ENCODE measurements around the gene COQ8A.

The COQ8A gene

GRCh38 chr1:226903819-226904716 lies 36.0 kb upstream of the COQ8A start:
- H3K27me3 ChIP-seq (ENCODE audit: low read depth, low read length) = no peaks in the 10 kb centered on the region
- H3K9me3 ChIP-seq (ENCODE audit: control insufficient read depth in 1 of 2, low read length in 2 of 2) = no peaks in the 10 kb centered on the region
- no peaks in the 10 kb centered on the region for H3K4me1 ChIP-seq (ENCODE audit: control insufficient read depth in 1 of 2, insufficient read depth in 2 of 2, low read length in 2 of 2)
- H3K4me3 ChIP-seq (ENCODE audit: low read depth in 1 of 2, low read length in 2 of 2) = no peak overlapping the region
- H3K27ac ChIP-seq (ENCODE audit: low read length) = no peak overlapping the region
- peaks cover 8 to 19% of the 10 kb centered on the region in 2 donors for H3K36me3 ChIP-seq (ENCODE audit: control insufficient read depth in 1 of 2, insufficient read depth in 2 of 2, low read length in 2 of 2)

- Histone ChIP-seq H3K36me3 (ENCODE audit: control insufficient read depth in 1 of 2, insufficient read depth in 2 of 2, low read length in 2 of 2) (peaks cover 2 to 12% of the 10 kb centered on the region in 2 donors), H3K27ac (ENCODE audit: low read length) (no peak overlapping the region), H3K4me1 (ENCODE audit: control insufficient read depth in 1 of 2, insufficient read depth in 2 of 2, low read length in 2 of 2) (no peaks in the 10 kb centered on the region), H3K4me3 (ENCODE audit: low read depth in 1 of 2, low read length in 2 of 2) (no peak overlapping the region), H3K27me3 (ENCODE audit: low read depth, low read length) (no peaks in the 10 kb centered on the region), H3K9me3 (ENCODE audit: control insufficient read depth in 1 of 2, low read length in 2 of 2) (no peaks in the 10 kb centered on the region)
Observed at GRCh38 chr1:226904772-226905171, 35.3 kb upstream of the COQ8A start.

- Histone ChIP-seq H3K4me1 (ENCODE audit: control insufficient read depth in 1 of 2, insufficient read depth in 2 of 2, low read length in 2 of 2) (no peaks in the 10 kb centered on the region), H3K36me3 (ENCODE audit: control insufficient read depth in 1 of 2, insufficient read depth in 2 of 2, low read length in 2 of 2) (peaks cover 0 to 6% of the 10 kb centered on the region in 2 donors), H3K27me3 (ENCODE audit: low read depth, low read length) (no peaks in the 10 kb centered on the region), H3K4me3 (ENCODE audit: low read depth in 1 of 2, low read length in 2 of 2) (no peak overlapping the region), H3K9me3 (ENCODE audit: control insufficient read depth in 1 of 2, low read length in 2 of 2) (no peaks in the 10 kb centered on the region), H3K27ac (ENCODE audit: low read length) (no peak overlapping the region)
Observed at GRCh38 chr1:226908419-226908818, 31.7 kb upstream of the COQ8A start.

GRCh38 chr1:226908913-226909312 lies 31.2 kb upstream of the COQ8A start:
- peaks cover 0 to 6% of the 10 kb centered on the region in 2 donors for H3K36me3 ChIP-seq (ENCODE audit: control insufficient read depth in 1 of 2, insufficient read depth in 2 of 2, low read length in 2 of 2)
- H3K4me1 ChIP-seq (ENCODE audit: control insufficient read depth in 1 of 2, insufficient read depth in 2 of 2, low read length in 2 of 2) = no peaks in the 10 kb centered on the region

GRCh38 chr1:226912587-226913176 lies 27.4 kb upstream of the COQ8A start:
- no peaks in the 10 kb centered on the region for H3K9me3 ChIP-seq (ENCODE audit: control insufficient read depth in 1 of 2, low read length in 2 of 2)
- no peak overlapping the region for H3K27ac ChIP-seq (ENCODE audit: low read length)
- H3K4me3 ChIP-seq (ENCODE audit: low read depth in 1 of 2, low read length in 2 of 2) = no peak overlapping the region
- H3K36me3 ChIP-seq (ENCODE audit: control insufficient read depth in 1 of 2, insufficient read depth in 2 of 2, low read length in 2 of 2) = peaks cover 0 to 6% of the 10 kb centered on the region in 2 donors
- H3K4me1 ChIP-seq (ENCODE audit: control insufficient read depth in 1 of 2, insufficient read depth in 2 of 2, low read length in 2 of 2) = no peaks in the 10 kb centered on the region
- no peaks in the 10 kb centered on the region for H3K27me3 ChIP-seq (ENCODE audit: low read depth, low read length)

More at GRCh38 chr1:226908913-226909312, 31.2 kb upstream of the COQ8A start:
- Histone ChIP-seq H3K9me3 (ENCODE audit: control insufficient read depth in 1 of 2, low read length in 2 of 2) (no peaks in the 10 kb centered on the region), H3K27ac (ENCODE audit: low read length) (no peak overlapping the region), H3K27me3 (ENCODE audit: low read depth, low read length) (no peaks in the 10 kb centered on the region), H3K4me3 (ENCODE audit: low read depth in 1 of 2, low read length in 2 of 2) (no peak overlapping the region)

- Histone ChIP-seq H3K4me1 (ENCODE audit: control insufficient read depth in 1 of 2, insufficient read depth in 2 of 2, low read length in 2 of 2) (no peaks in the 10 kb centered on the region), H3K27me3 (ENCODE audit: low read depth, low read length) (no peaks in the 10 kb centered on the region), H3K36me3 (ENCODE audit: control insufficient read depth in 1 of 2, insufficient read depth in 2 of 2, low read length in 2 of 2) (no peaks in the 10 kb centered on the region), H3K4me3 (ENCODE audit: low read depth in 1 of 2, low read length in 2 of 2) (no peak overlapping the region), H3K27ac (ENCODE audit: low read length) (no peak overlapping the region), H3K9me3 (ENCODE audit: control insufficient read depth in 1 of 2, low read length in 2 of 2) (no peaks in the 10 kb centered on the region)
Observed at GRCh38 chr1:226915672-226915995, 24.5 kb upstream of the COQ8A start.

- no peaks in the 10 kb centered on the region for H3K27me3 ChIP-seq (ENCODE audit: low read depth, low read length)
- H3K36me3 ChIP-seq (ENCODE audit: control insufficient read depth in 1 of 2, insufficient read depth in 2 of 2, low read length in 2 of 2) = no peaks in the 10 kb centered on the region
- H3K9me3 ChIP-seq (ENCODE audit: control insufficient read depth in 1 of 2, low read length in 2 of 2) = no peaks in the 10 kb centered on the region
- no peak overlapping the region for H3K4me3 ChIP-seq (ENCODE audit: low read depth in 1 of 2, low read length in 2 of 2)
- no peak overlapping the region for H3K27ac ChIP-seq (ENCODE audit: low read length)
- no peaks in the 10 kb centered on the region for H3K4me1 ChIP-seq (ENCODE audit: control insufficient read depth in 1 of 2, insufficient read depth in 2 of 2, low read length in 2 of 2)
Observed at GRCh38 chr1:226916497-226916896, 23.6 kb upstream of the COQ8A start.

- no peak overlapping the region for H3K4me3 ChIP-seq (ENCODE audit: low read depth in 1 of 2, low read length in 2 of 2)
- no peaks in the 10 kb centered on the region for H3K4me1 ChIP-seq (ENCODE audit: control insufficient read depth in 1 of 2, insufficient read depth in 2 of 2, low read length in 2 of 2)
- no peaks in the 10 kb centered on the region for H3K36me3 ChIP-seq (ENCODE audit: control insufficient read depth in 1 of 2, insufficient read depth in 2 of 2, low read length in 2 of 2)
- no peaks in the 10 kb centered on the region for H3K27me3 ChIP-seq (ENCODE audit: low read depth, low read length)
- no peak overlapping the region for H3K27ac ChIP-seq (ENCODE audit: low read length)
- no peaks in the 10 kb centered on the region for H3K9me3 ChIP-seq (ENCODE audit: control insufficient read depth in 1 of 2, low read length in 2 of 2)
Observed at GRCh38 chr1:226919587-226919986, 20.5 kb upstream of the COQ8A start.

GRCh38 chr1:226919995-226920394 lies 20.1 kb upstream of the COQ8A start:
- no peaks in the 10 kb centered on the region for H3K4me1 ChIP-seq (ENCODE audit: control insufficient read depth in 1 of 2, insufficient read depth in 2 of 2, low read length in 2 of 2)
- H3K27ac ChIP-seq (ENCODE audit: low read length) = no peak overlapping the region

GRCh38 chr1:226920446-226920894 lies 19.6 kb upstream of the COQ8A start:
- Histone ChIP-seq H3K36me3 (ENCODE audit: control insufficient read depth in 1 of 2, insufficient read depth in 2 of 2, low read length in 2 of 2) (no peaks in the 10 kb centered on the region), H3K4me3 (ENCODE audit: low read depth in 1 of 2, low read length in 2 of 2) (no peak overlapping the region), H3K4me1 (ENCODE audit: control insufficient read depth in 1 of 2, insufficient read depth in 2 of 2, low read length in 2 of 2) (no peaks in the 10 kb centered on the region), H3K9me3 (ENCODE audit: control insufficient read depth in 1 of 2, low read length in 2 of 2) (no peaks in the 10 kb centered on the region), H3K27ac (ENCODE audit: low read length) (no peak overlapping the region), H3K27me3 (ENCODE audit: low read depth, low read length) (no peaks in the 10 kb centered on the region)

More at GRCh38 chr1:226919995-226920394, 20.1 kb upstream of the COQ8A start:
- Histone ChIP-seq H3K9me3 (ENCODE audit: control insufficient read depth in 1 of 2, low read length in 2 of 2) (no peaks in the 10 kb centered on the region), H3K4me3 (ENCODE audit: low read depth in 1 of 2, low read length in 2 of 2) (no peak overlapping the region), H3K27me3 (ENCODE audit: low read depth, low read length) (no peaks in the 10 kb centered on the region), H3K36me3 (ENCODE audit: control insufficient read depth in 1 of 2, insufficient read depth in 2 of 2, low read length in 2 of 2) (no peaks in the 10 kb centered on the region)

- H3K9me3 ChIP-seq (ENCODE audit: control insufficient read depth in 1 of 2, low read length in 2 of 2) = no peaks in the 10 kb centered on the region
- no peaks in the 10 kb centered on the region for H3K36me3 ChIP-seq (ENCODE audit: control insufficient read depth in 1 of 2, insufficient read depth in 2 of 2, low read length in 2 of 2)
- H3K4me3 ChIP-seq (ENCODE audit: low read depth in 1 of 2, low read length in 2 of 2) = no peak overlapping the region
- no peaks in the 10 kb centered on the region for H3K4me1 ChIP-seq (ENCODE audit: control insufficient read depth in 1 of 2, insufficient read depth in 2 of 2, low read length in 2 of 2)
- H3K27me3 ChIP-seq (ENCODE audit: low read depth, low read length) = no peaks in the 10 kb centered on the region
- no peak overlapping the region for H3K27ac ChIP-seq (ENCODE audit: low read length)
Observed at GRCh38 chr1:226921504-226921903, 18.6 kb upstream of the COQ8A start.
